Measurements from ENCODE around the gene SKIDA1. TPM values are rescaled to one million over a fixed set of nuclear protein-coding genes. Genes with fewer than 3 reads are reported as not detected.
A peak's percentile ranks its signal among the peaks of the same experiment; 100 is the strongest.

Gene SKIDA1
- total RNA-seq, 2 donors from 2014 or later = 6.4 to 12.0 TPM

- Mint-ChIP-seq H3K27me3 (ENCODE audit: insufficient read depth) (no peaks in the 10 kb centered on the region), H3K36me3 (ENCODE audit: low read depth) (peaks cover 10% of the 10 kb centered on the region), H3K27ac (peak overlapping the region; percentile 92), H3K4me3 (peak overlapping the region; percentile 82), H3K9me3 (no peaks in the 10 kb centered on the region), H3K4me1 (peaks cover 65% of the 10 kb centered on the region)
- WGBS, 2 experiments (ENCODE audit: insufficient coverage in 1 of 2, insufficient read length in 1 of 2) = 2 to 6% methylated on average over 11 to 15 of the region's 15 CpGs
- peak overlapping the region; percentile 59 for H3K27ac ChIP-seq (ENCODE audit: low read depth, low read length)
- peak overlapping the region; percentile 92 for H3K4me3 ChIP-seq (ENCODE audit: low read length)
- H3K27me3 ChIP-seq (ENCODE audit: control insufficient read depth, insufficient read depth, low read length, poor library complexity, severe bottlenecking) = no peaks in the 10 kb centered on the region
- TF ChIP-seq, protein P1, sequence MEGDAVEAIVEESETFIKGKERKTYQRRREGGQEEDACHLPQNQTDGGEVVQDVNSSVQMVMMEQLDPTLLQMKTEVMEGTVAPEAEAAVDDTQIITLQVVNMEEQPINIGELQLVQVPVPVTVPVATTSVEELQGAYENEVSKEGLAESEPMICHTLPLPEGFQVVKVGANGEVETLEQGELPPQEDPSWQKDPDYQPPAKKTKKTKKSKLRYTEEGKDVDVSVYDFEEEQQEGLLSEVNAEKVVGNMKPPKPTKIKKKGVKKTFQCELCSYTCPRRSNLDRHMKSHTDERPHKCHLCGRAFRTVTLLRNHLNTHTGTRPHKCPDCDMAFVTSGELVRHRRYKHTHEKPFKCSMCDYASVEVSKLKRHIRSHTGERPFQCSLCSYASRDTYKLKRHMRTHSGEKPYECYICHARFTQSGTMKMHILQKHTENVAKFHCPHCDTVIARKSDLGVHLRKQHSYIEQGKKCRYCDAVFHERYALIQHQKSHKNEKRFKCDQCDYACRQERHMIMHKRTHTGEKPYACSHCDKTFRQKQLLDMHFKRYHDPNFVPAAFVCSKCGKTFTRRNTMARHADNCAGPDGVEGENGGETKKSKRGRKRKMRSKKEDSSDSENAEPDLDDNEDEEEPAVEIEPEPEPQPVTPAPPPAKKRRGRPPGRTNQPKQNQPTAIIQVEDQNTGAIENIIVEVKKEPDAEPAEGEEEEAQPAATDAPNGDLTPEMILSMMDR (conservative IDR thresholded peaks at IDR 0.05) = no peak
- H3K4me1 ChIP-seq (ENCODE audit: control insufficient read depth, insufficient read depth, low read length) = peaks cover 5% of the 10 kb centered on the region
- H3K36me3 ChIP-seq (ENCODE audit: control insufficient read depth, insufficient read depth, low read length) = peaks cover 10% of the 10 kb centered on the region
- H3K9me3 ChIP-seq (ENCODE audit: control insufficient read depth, low read length) = no peaks in the 10 kb centered on the region
- DNase-seq = peak; percentile 55
- peak overlapping the region; percentile 88 for H3K9ac ChIP-seq (ENCODE audit: extremely low read depth, low read length, poor library complexity, severe bottlenecking)
These were observed 9.9 kb downstream of the SKIDA1 start for GRCh38 chr10:21515361-21516241.

- peak overlapping the region; percentile 92 for H3K4me3 ChIP-seq (ENCODE audit: low read length)
- H3K9me3 ChIP-seq (ENCODE audit: control insufficient read depth, low read length) = no peaks in the 10 kb centered on the region
- H3K4me3 Mint-ChIP-seq = peak overlapping the region; percentile 82
- H3K9me3 Mint-ChIP-seq = no peaks in the 10 kb centered on the region
- TF ChIP-seq, protein P1 (conservative IDR thresholded peaks at IDR 0.05) = no peak
- H3K36me3 ChIP-seq (ENCODE audit: control insufficient read depth, insufficient read depth, low read length) = peaks cover 10% of the 10 kb centered on the region
- H3K4me1 ChIP-seq (ENCODE audit: control insufficient read depth, insufficient read depth, low read length) = peaks cover under 1% of the 10 kb centered on the region
- H3K27ac ChIP-seq (ENCODE audit: low read depth, low read length) = peak overlapping the region; percentile 59
- peak; percentile 55 for DNase-seq
- peak overlapping the region; percentile 92 for H3K27ac Mint-ChIP-seq
- no peaks in the 10 kb centered on the region for H3K27me3 ChIP-seq (ENCODE audit: control insufficient read depth, insufficient read depth, low read length, poor library complexity, severe bottlenecking)
- 2 to 3% methylated on average over 5 to 8 of the region's 10 CpGs for WGBS, 2 experiments (ENCODE audit: insufficient coverage in 1 of 2, insufficient read length in 1 of 2)
- no peaks in the 10 kb centered on the region for H3K27me3 Mint-ChIP-seq (ENCODE audit: insufficient read depth)
- H3K36me3 Mint-ChIP-seq (ENCODE audit: low read depth) = peaks cover 10% of the 10 kb centered on the region
- peaks cover 59% of the 10 kb centered on the region for H3K4me1 Mint-ChIP-seq
- H3K9ac ChIP-seq (ENCODE audit: extremely low read depth, low read length, poor library complexity, severe bottlenecking) = peak overlapping the region; percentile 88
These were observed 10.6 kb downstream of the SKIDA1 start for GRCh38 chr10:21514818-21515351.

DNA sequence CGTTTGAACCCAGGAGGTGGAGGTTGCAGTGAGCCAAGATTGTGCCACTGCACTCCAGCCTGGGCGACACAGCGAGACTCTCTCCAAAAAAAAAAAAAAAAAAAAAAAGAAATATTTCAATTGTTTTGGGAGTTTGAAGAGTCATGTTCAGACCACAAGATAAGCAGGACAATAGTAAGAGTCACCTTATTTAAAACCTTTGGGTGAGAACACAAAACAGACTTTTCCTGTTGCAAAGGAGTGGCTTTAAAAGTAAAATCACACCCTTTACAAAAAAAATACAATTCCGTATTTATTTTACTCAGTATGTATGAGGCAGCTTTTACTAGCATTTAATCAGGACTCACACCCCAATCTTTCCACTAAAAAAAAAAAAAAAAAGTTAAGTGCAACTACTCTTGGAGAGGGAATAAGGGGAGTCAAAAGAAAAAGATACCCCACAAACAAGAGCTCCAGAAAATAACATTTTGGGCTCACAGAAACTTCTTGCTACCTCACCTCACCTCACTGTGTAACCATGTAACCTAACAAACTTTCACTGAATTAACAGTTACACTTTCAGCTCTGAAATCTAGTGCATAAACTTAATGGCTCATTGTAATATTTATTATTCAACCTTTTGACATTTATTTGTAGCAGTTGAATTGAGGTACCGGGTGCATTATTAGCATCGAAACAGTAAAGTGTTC is 11.2 kb downstream of the SKIDA1 start:
- Mint-ChIP-seq H3K4me1 (peaks cover 54% of the 10 kb centered on the region), H3K4me3 (peak overlapping the region; percentile 82), H3K27ac (peak overlapping the region; percentile 92)

More for the DNA sequence above, 11.2 kb downstream of the SKIDA1 start:
- H3K36me3 ChIP-seq (ENCODE audit: control insufficient read depth, insufficient read depth, low read length) = peaks cover 10% of the 10 kb centered on the region
- peak overlapping the region; percentile 21 for H3K27ac ChIP-seq (ENCODE audit: low read depth, low read length)
- H3K4me3 ChIP-seq (ENCODE audit: low read length) = peak overlapping the region; percentile 92
- H3K27me3 Mint-ChIP-seq (ENCODE audit: insufficient read depth) = no peaks in the 10 kb centered on the region
- no peak for DNase-seq
- peak overlapping the region; percentile 88 for H3K9ac ChIP-seq (ENCODE audit: extremely low read depth, low read length, poor library complexity, severe bottlenecking)
- H3K36me3 Mint-ChIP-seq (ENCODE audit: low read depth) = peaks cover 10% of the 10 kb centered on the region
- TF ChIP-seq, protein P1 (conservative IDR thresholded peaks at IDR 0.05) = no peak
- 24% methylated on average over 3 of the region's 6 CpGs; no CpG with 5 or more reads in 1 of the 2 experiments for WGBS, 2 experiments (ENCODE audit: insufficient coverage in 1 of 2, insufficient read length in 1 of 2)
- H3K4me1 ChIP-seq (ENCODE audit: control insufficient read depth, insufficient read depth, low read length) = no peaks in the 10 kb centered on the region
- H3K27me3 ChIP-seq (ENCODE audit: control insufficient read depth, insufficient read depth, low read length, poor library complexity, severe bottlenecking) = no peaks in the 10 kb centered on the region
- H3K9me3 ChIP-seq (ENCODE audit: control insufficient read depth, low read length) = no peaks in the 10 kb centered on the region
- no peaks in the 10 kb centered on the region for H3K9me3 Mint-ChIP-seq
